ENCODE results near the gene PEX14. TPM values are rescaled to one million over a fixed set of nuclear protein-coding genes. Genes with fewer than 3 reads are reported as not detected.
A peak's percentile ranks its signal among the peaks of the same experiment; 100 is the strongest.

The PEX14 gene
- total RNA-seq, 1 donor from 2014 or later: 17.4 TPM

DNA sequence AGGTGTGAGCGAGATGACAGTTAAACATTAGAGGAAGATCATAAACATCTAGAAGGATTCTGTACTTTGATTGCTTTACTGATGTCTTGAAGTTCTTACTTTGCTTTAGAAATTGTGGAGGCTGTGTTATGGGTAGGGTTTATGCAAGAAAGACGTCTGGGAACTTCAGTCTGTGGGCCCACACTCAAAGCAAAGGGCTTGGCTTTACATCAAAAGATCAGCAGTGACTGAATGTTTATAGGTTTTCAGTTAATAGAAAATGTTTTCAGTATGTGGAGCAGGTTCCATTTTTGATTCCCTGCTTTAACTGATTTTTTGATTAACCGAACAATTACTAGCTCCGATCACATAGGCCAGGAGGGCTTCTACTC lies 31.9 kb downstream of the PEX14 start:
- Mint-ChIP-seq H3K27ac (ENCODE audit: unreplicated experiment) (no peak overlapping the region), H3K4me1 (ENCODE audit: low read depth) (peaks cover 37% of the 10 kb centered on the region), H3K27me3 (ENCODE audit: low read depth) (no peaks in the 10 kb centered on the region), H3K4me3 (ENCODE audit: unreplicated experiment) (no peak overlapping the region), H3K36me3 (ENCODE audit: low read depth) (no peaks in the 10 kb centered on the region), H3K9me3 (ENCODE audit: low read depth) (no peaks in the 10 kb centered on the region)
- TF ChIP-seq, protein P1, sequence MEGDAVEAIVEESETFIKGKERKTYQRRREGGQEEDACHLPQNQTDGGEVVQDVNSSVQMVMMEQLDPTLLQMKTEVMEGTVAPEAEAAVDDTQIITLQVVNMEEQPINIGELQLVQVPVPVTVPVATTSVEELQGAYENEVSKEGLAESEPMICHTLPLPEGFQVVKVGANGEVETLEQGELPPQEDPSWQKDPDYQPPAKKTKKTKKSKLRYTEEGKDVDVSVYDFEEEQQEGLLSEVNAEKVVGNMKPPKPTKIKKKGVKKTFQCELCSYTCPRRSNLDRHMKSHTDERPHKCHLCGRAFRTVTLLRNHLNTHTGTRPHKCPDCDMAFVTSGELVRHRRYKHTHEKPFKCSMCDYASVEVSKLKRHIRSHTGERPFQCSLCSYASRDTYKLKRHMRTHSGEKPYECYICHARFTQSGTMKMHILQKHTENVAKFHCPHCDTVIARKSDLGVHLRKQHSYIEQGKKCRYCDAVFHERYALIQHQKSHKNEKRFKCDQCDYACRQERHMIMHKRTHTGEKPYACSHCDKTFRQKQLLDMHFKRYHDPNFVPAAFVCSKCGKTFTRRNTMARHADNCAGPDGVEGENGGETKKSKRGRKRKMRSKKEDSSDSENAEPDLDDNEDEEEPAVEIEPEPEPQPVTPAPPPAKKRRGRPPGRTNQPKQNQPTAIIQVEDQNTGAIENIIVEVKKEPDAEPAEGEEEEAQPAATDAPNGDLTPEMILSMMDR (IDR thresholded peaks at IDR 0.05): no peak
- DNase-seq (ENCODE audit: low spot score): no peak

DNA sequence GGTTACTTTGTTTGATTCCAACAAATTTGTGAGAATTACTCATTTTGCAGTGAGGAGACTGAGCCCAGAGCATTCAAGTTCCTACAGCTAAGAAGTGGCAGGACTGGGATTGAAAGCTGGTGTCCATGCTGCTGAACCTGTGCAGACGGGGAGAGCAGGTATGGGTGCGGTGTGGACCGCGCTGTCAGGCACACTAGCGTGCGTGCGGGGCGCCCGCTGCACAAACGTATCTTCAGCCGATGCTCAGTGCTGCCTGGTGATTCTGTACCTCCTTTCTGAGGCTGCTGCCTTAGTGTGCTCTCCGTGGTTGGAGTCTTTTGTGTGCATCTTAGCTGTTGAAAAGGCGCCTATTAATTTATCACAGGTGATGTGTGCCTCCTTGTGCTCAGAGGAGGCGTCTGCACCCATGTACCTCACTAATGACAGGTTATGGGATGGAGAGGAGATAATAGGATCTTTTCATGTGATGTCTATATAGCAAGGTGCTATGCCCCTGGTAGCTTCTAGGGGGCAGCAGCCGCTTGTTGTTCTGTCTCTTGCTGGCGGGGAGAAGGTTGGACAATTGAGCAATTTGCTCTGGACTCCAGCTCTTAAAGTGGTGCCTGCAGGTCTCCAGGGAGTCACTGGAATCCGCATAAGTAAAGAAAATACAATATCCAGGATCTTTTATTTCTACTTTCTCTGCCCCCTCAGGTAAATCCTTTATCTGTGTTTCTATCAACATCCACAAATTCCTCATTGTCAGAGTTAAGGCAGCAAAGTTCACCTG lies 32.5 kb downstream of the PEX14 start:
- no peaks in the 10 kb centered on the region for H3K36me3 Mint-ChIP-seq (ENCODE audit: low read depth)
- no peaks in the 10 kb centered on the region for H3K9me3 Mint-ChIP-seq (ENCODE audit: low read depth)
- H3K27me3 Mint-ChIP-seq (ENCODE audit: low read depth): no peaks in the 10 kb centered on the region
- H3K27ac Mint-ChIP-seq (ENCODE audit: unreplicated experiment): no peak overlapping the region
- DNase-seq (ENCODE audit: low spot score): no peak
- TF ChIP-seq, protein P1 (IDR thresholded peaks at IDR 0.05): peak; percentile 91
- no peak overlapping the region for H3K4me3 Mint-ChIP-seq (ENCODE audit: unreplicated experiment)
- peaks cover 37% of the 10 kb centered on the region for H3K4me1 Mint-ChIP-seq (ENCODE audit: low read depth)

DNA sequence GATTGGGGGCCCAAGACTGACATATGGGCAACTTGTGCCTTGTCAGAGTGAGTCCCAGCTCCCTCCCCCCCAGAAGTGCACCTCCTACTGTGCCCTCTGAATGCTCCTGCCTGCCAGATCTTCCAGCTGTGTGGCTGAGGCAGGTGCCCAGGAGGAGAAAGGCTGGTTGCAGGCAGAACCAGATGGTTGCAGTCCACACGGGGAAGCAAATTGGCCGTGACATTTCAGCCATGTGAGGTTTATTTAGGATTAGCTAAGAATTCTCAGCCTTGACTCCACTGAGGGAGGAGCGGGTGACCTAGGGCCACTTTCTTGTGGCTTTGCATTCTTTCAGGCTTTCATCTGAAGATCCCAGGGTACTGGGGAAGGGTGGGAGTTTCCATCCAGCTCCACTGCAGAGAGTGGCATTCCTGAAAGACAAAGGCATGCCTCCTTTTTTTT lies 33.8 kb downstream of the PEX14 start:
- TF ChIP-seq, protein P1 (IDR thresholded peaks at IDR 0.05): no peak
- no peak overlapping the region for H3K27ac Mint-ChIP-seq (ENCODE audit: unreplicated experiment)
- DNase-seq (ENCODE audit: low spot score): no peak
- H3K9me3 Mint-ChIP-seq (ENCODE audit: low read depth): no peaks in the 10 kb centered on the region
- H3K27me3 Mint-ChIP-seq (ENCODE audit: low read depth): no peaks in the 10 kb centered on the region
- no peaks in the 10 kb centered on the region for H3K36me3 Mint-ChIP-seq (ENCODE audit: low read depth)
- no peak overlapping the region for H3K4me3 Mint-ChIP-seq (ENCODE audit: unreplicated experiment)
- peaks cover 42% of the 10 kb centered on the region for H3K4me1 Mint-ChIP-seq (ENCODE audit: low read depth)

DNA sequence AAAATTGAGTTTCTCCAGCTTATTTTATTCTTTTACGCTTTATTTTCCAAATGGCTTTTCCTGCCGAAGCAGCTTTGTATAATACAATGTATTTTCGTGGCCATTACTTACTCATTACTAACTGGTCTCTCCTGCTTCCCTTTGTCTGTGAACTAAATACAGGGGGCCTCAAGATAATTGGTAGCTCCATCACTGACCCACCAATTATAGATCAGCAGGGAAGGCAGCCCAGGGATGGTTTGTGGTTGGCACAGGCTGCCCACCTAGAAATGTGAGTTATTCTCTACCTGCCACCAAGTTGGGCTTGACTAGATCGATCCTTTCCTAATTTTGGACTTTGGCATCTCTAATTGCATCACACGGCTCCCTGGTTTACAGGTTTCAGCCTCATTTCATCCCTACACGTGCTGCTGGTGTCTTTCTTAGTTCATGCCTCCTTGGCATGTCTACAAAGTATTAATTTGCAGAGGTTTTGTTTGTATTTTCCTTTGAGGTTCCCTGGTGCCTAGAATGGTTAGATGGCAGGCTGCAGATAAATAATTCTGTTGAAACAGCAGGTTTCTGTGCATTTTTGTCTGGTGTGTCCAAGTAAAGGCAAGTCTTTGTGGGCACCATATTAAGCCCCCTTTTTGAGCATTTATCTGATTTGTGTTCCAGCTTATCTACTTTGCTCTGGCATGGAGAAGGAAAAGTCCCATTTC lies 35.2 kb downstream of the PEX14 start:
- no peak overlapping the region for H3K27ac Mint-ChIP-seq (ENCODE audit: unreplicated experiment)
- no peaks in the 10 kb centered on the region for H3K36me3 Mint-ChIP-seq (ENCODE audit: low read depth)
- H3K4me1 Mint-ChIP-seq (ENCODE audit: low read depth): peaks cover 54% of the 10 kb centered on the region
- no peak for DNase-seq (ENCODE audit: low spot score)
- H3K27me3 Mint-ChIP-seq (ENCODE audit: low read depth): no peaks in the 10 kb centered on the region
- H3K4me3 Mint-ChIP-seq (ENCODE audit: unreplicated experiment): no peak overlapping the region
- no peaks in the 10 kb centered on the region for H3K9me3 Mint-ChIP-seq (ENCODE audit: low read depth)
- TF ChIP-seq, protein P1 (IDR thresholded peaks at IDR 0.05): no peak

- Mint-ChIP-seq H3K4me1 (ENCODE audit: low read depth) (peaks cover 58% of the 10 kb centered on the region), H3K4me3 (ENCODE audit: unreplicated experiment) (no peak overlapping the region), H3K27ac (ENCODE audit: unreplicated experiment) (peak overlapping the region; percentile 90), H3K27me3 (ENCODE audit: low read depth) (no peaks in the 10 kb centered on the region), H3K9me3 (ENCODE audit: low read depth) (no peaks in the 10 kb centered on the region), H3K36me3 (ENCODE audit: low read depth) (no peaks in the 10 kb centered on the region)
- no peak for DNase-seq (ENCODE audit: low spot score)
- TF ChIP-seq, protein P1 (IDR thresholded peaks at IDR 0.05): no peak
These were observed 36.1 kb downstream of the PEX14 start for GRCh38 chr1:10510520-10511493.

All from chondrocyte (in vitro differentiated cells).